ENCODE measurements around the gene PLP2. TPM values are rescaled to one million over a fixed set of nuclear protein-coding genes. Genes with fewer than 3 reads are reported as not detected.

PLP2 gene
- total RNA-seq, 1 experiment from 2014 or later = 165 TPM

GRCh38 chrX:49189606-49190005 is 17.9 kb downstream of the PLP2 start:
- peaks cover 19% of the 10 kb centered on the region for H3K79me2 ChIP-seq (ENCODE audit: low read length)
- no peaks in the 10 kb centered on the region for H3K27me3 ChIP-seq (ENCODE audit: low read length)
- H3K27ac ChIP-seq (ENCODE audit: low read length) = no peak overlapping the region
- no peaks in the 10 kb centered on the region for H3F3A ChIP-seq (ENCODE audit: low read length, unreplicated experiment)
- no peak for DNase-seq
- no peaks in the 10 kb centered on the region for H3K9me3 ChIP-seq (ENCODE audit: low read length)
- H3K4me1 ChIP-seq (ENCODE audit: insufficient read depth, low read length) = peaks cover 24% of the 10 kb centered on the region
- ChIA-PET POLR2A (ENCODE audit: unreplicated experiment) (no interaction called here), CTCF (no interaction called here)
- H3K4me2 ChIP-seq (ENCODE audit: low read length) = peak overlapping the region; percentile 76
- TF ChIP-seq EZH2phosphoT487 (IDR thresholded peaks at IDR 0.05; ENCODE audit: borderline replicate concordance, low read length) (no peak), EZH2 (IDR thresholded peaks at IDR 0.05; ENCODE audit: low read length, unreplicated experiment) (no peak), CTCF (conservative IDR thresholded peaks at IDR 0.05; ENCODE audit: low read depth, low read length) (no peak)
- H2AFZ ChIP-seq (ENCODE audit: low read length) = no peak overlapping the region
- intact Hi-C loops (cut with micrococcal nuclease) = loop anchor here (10.0 kb wide), 1 partner anchor 565 kb away; no protein-coding TSS in a partner anchor
- H3K9me2 ChIP-seq (replicated peaks; ENCODE audit: low read length) = no peaks in the 10 kb centered on the region
- no peaks in the 10 kb centered on the region for H3K36me3 ChIP-seq (ENCODE audit: low read depth, low read length)
- H3K4me3 ChIP-seq (ENCODE audit: low read length) = peak overlapping the region; percentile 59
- H4K20me1 ChIP-seq (ENCODE audit: low read length) = no peaks in the 10 kb centered on the region
- H3K9ac ChIP-seq (ENCODE audit: low read length) = 0 out of 2 replicates have a peak overlapping the region, but pooled peaks have one; percentile 69
- BruUV-seq (replicated peaks) = no TSS peak
- ATAC-seq = no peak

GRCh38 chrX:49190821-49191573 is 19.3 kb downstream of the PLP2 start:
- no peaks in the 10 kb centered on the region for H4K20me1 ChIP-seq (ENCODE audit: low read length)
- peaks cover 20% of the 10 kb centered on the region for H3K4me1 ChIP-seq (ENCODE audit: insufficient read depth, low read length)
- H3F3A ChIP-seq (ENCODE audit: low read length, unreplicated experiment) = no peaks in the 10 kb centered on the region
- H3K4me2 ChIP-seq (ENCODE audit: low read length) = peak overlapping the region; percentile 84
- CTCF ChIA-PET = interaction anchor here (0.5 to 1.3 kb wide), 6 partner anchors 28 to 1014 kb away, joined by 3 to 11 read pairs (median 4); partner anchors contain the start of gene MAGIX
- peak overlapping the region; percentile 87 for H3K4me3 ChIP-seq (ENCODE audit: low read length)
- peak overlapping the region; percentile 39 for H3K27ac ChIP-seq (ENCODE audit: low read length)
- TF ChIP-seq CTCF (conservative IDR thresholded peaks at IDR 0.05; ENCODE audit: low read depth, low read length) (no peak), EZH2 (IDR thresholded peaks at IDR 0.05; ENCODE audit: low read length, unreplicated experiment) (no peak), EZH2phosphoT487 (IDR thresholded peaks at IDR 0.05; ENCODE audit: borderline replicate concordance, low read length) (no peak)
- peak overlapping the region; percentile 74 for H2AFZ ChIP-seq (ENCODE audit: low read length)
- peak; percentile 87 for ATAC-seq
- no peaks in the 10 kb centered on the region for H3K9me2 ChIP-seq (replicated peaks; ENCODE audit: low read length)
- H3K9ac ChIP-seq (ENCODE audit: low read length) = peak overlapping the region; percentile 89
- intact Hi-C loops (cut with micrococcal nuclease) = loop anchor here (1.0 to 10.0 kb wide), 2 partner anchors 78 to 564 kb away; partner anchors contain the start of gene PPP1R3F
- POLR2A ChIA-PET (ENCODE audit: unreplicated experiment) = interaction anchor here (0.5 to 1.3 kb wide), 5 partner anchors 78 to 731 kb away, joined by 3 to 11 read pairs (median 5); partner anchors contain the start of genes CLCN5, PPP1R3F and USP27X
- no TSS peak for BruUV-seq (replicated peaks)
- DNase-seq = peak; percentile 98
- H3K9me3 ChIP-seq (ENCODE audit: low read length) = no peaks in the 10 kb centered on the region
- H3K27me3 ChIP-seq (ENCODE audit: low read length) = no peaks in the 10 kb centered on the region
- no peaks in the 10 kb centered on the region for H3K36me3 ChIP-seq (ENCODE audit: low read depth, low read length)
- peaks cover 7% of the 10 kb centered on the region for H3K79me2 ChIP-seq (ENCODE audit: low read length)
